ENCODE measurements around the gene NDUFA5.
"Not testable (repeated sequence)": the region's sequence is repeated elsewhere in the genome, so short reads cannot be mapped to it uniquely, and the experiment has no call there.

The NDUFA5 gene

DNA sequence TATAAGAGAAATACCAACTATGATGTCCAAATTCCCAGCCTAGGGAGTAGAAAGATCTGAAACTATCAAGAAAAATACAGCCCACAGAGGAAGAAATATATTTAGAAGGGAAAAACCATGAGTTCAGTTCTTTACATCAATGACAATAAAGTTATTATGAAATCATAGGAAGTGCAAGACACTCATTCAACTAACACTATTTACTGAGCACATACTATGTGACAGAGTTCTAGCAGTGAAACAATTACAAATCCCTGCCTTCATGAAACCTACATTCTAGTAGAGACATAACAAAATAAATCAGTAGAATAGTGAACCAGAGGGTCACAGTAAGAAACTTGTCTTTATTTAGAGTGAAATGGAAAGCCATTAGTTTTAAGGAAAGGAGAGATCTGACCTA, 2.1 kb downstream of the NDUFA5 start:
- no peak for DNase-seq

DNA sequence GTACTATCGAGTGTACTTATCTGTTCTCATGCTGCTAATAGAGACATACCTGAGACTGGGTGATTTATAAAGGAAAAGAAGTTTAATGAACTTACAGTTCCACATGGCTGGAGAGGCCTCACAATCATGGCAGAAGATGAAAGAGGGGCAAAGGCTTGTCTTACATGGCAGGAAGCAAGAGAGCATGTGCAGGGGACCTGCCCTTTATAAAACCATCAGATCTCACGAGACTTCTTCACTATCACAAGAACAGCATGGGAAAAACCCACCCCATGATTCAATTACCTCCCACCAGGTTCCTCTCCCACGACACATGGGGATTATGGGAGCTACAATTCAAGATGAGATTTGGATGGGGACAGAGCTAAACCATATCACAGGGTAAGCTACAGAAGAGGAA, 4.5 kb downstream of the NDUFA5 start:
- DNase-seq, result no peak

DNA sequence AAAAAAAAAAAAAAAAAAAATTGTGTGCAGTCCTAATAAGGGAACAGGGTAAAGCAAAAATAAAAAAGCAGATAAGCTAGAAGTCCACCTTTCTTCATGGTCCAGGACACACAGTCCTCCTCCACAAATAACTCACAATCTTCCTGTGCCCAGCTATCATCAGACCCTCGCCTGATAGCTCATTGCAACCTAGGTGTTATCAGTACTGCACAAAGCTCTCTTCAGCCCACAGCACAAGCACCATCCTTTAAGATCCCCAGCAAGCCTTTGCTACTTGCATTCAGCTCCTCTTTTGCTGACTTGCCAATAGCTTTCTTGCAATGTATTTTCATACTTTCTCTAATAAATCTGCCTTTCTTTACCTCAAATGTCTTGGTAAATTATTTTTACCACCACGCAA, 5.0 kb downstream of the NDUFA5 start:
- no peak for DNase-seq

DNA sequence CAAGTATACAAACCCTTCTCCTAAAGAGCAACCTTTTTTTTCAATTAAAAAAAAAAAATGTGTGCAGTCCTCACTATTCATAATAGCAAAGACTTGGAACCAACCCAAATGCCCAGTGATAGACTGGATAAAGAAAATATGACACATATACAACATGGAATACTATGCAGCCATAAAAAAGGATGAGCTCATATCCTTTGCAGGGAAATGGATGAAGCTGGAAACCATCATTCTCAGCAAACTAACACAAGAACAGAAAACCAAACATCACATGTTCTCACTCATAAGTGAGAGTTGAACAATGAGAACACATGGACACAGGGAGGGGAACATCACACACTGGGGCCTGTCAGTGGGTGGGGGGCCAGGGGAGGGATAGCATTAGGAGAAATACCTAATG, 5.5 kb downstream of the NDUFA5 start:
- DNase-seq, result not testable (repeated sequence)

DNA sequence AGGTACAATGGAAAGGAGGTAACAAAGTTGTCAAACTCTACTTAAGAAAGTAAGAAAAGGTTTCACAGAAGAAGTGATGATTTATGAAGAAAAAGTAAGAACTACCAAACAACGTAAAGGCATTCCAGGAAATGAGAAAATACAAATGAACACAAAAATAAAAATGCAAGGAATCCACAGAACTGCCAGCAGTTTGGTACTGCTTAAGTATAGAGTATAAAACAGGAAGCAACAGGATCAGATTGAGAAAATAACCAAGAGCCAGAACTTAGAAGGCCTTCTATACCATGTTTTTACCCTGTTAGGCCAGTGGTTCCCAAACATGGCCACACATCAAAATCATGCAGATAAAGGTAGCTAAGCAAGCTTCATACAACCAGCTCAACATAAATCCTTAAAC, 9.2 kb downstream of the NDUFA5 start:
- no peak for DNase-seq

GRCh38 chr7:123539871-123540270, 17.7 kb downstream of the NDUFA5 start:
- DNase-seq, result no peak

DNA sequence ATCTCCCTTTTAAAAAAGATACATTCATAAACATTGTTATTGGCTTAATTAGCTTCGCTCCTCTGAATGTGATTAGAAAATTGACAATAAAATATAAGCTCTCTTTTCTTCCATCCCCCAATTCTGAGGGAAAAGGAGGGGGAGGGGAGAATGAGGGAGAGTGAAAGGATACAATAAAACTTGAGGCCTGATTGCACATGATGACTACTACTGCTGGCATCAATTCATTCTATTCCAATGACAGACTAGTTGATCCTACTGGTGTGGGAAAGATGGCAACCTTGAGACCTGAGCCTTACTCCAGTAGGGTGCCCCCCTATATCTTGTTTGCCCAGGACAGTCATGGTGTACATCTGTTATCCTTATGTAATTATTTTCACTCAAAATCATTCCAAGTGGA, 18.7 kb downstream of the NDUFA5 start:
- DNase-seq, result no peak

GRCh38 chr7:123538189-123538714, 19.4 kb downstream of the NDUFA5 start:
- DNase-seq, result no peak

- DNase-seq, result no peak
These were observed 20.5 kb downstream of the NDUFA5 start for GRCh38 chr7:123537026-123537642.

- DNase-seq, result no peak
These were observed 22.1 kb downstream of the NDUFA5 start for GRCh38 chr7:123535517-123535916.

DNA sequence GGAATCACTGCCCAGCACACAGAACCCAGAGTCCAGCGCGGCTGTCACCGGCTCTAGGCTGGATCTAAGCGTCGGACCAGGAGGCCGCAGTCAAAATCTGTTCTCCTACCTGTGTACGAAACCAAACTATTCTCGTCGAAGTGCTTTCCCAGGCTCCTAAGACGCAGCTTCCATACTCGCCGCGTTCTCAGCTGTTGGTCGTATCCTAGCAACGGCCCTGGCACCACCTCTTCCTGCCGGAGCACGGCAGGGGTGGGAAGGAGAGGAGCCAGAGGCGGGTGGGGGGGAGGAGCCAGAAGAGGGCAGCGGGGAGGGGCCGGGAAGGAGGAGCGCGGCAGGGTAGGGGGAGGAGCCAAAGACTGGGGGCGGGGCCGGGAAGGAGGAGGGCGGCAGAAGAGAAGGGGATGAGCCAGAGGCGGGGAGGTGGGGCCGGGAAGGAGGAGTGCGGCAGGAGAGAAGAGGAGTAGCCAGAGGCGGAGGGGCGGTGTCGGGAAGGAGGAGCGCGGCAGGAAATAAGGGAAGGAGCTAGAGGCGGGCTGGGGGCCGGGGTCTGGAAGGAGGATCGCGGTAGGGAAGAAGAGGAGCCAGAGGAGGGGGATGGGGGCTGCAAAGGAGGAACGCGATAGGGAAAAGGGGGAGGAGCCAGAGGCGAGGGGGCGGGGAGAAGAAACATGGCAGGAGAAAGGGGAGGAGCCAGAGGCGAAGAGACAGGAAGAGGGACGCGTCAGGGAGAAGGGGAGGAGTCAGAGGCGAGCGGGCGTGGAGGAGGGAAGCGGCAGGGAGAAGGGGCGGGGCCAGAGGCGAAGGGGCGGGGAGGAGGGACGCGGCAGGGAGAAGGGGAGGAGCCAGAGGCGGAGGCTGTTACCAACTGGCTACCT, 23.0 kb downstream of the NDUFA5 start, which contains the start of gene IQUB:
TSS of gene IQUB (minus strand) at position 213 of the 878 bp plus-strand sequence. CDS start 22,255 bp downstream, outside the sequence.
- DNase-seq, result peak; percentile 70

GRCh38 chr7:123533929-123534382, 23.7 kb downstream of the NDUFA5 start:
- DNase-seq, result no peak

GRCh38 chr7:123533553-123533917, 24.1 kb downstream of the NDUFA5 start:
- no peak for DNase-seq

- DNase-seq, result not testable (repeated sequence)
These were observed 24.6 kb downstream of the NDUFA5 start for GRCh38 chr7:123532788-123533552.

DNA sequence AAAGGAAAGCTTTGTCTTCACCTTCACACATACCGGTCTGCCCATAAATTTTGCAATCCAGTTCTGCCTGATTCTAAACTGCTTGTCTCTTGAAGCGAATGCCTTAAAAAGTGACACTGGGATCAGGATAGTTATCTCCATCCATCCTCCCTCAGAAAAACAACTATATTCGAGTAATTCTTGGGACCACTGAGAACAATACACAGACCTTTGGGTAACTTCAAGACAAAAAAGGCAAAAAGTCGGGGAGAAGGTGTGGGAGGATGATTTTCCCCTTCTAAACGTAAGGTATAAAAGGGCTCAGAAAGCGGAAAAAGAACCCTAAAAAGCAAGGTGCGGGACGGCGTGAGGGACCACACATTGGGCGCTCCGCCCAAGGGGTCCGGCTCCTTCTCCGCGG, 25.3 kb downstream of the NDUFA5 start:
- DNase-seq, result not testable (repeated sequence)

GRCh38 chr7:123530035-123530591, 27.5 kb downstream of the NDUFA5 start:
- not testable (repeated sequence) for DNase-seq

DNA sequence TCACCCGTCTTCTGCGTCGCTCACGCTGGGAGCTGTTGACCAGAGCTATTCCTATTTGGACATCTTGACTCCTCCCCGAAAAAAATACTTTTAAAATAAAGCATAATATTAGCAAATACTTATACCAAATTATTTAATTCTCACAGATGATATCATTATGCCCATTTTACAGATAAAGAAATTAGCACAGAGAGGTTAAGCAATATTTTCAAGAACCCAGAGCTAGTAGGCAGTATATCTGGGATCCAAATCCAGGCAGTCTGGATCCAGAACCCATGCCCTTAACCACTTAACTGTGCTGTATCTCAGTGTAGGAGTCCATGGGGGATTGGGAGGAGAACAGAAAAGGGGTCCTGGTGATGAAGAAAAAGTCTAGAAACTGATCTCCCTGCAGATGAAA, 29.4 kb downstream of the NDUFA5 start:
- no peak for DNase-seq

- not testable (repeated sequence) for DNase-seq
These were observed 29.8 kb downstream of the NDUFA5 start for GRCh38 chr7:123527712-123528225.

- DNase-seq, result not testable (repeated sequence)
These were observed 31.1 kb downstream of the NDUFA5 start for GRCh38 chr7:123526533-123526932.

GRCh38 chr7:123522066-123522465, 35.6 kb downstream of the NDUFA5 start:
- no peak for DNase-seq

DNA sequence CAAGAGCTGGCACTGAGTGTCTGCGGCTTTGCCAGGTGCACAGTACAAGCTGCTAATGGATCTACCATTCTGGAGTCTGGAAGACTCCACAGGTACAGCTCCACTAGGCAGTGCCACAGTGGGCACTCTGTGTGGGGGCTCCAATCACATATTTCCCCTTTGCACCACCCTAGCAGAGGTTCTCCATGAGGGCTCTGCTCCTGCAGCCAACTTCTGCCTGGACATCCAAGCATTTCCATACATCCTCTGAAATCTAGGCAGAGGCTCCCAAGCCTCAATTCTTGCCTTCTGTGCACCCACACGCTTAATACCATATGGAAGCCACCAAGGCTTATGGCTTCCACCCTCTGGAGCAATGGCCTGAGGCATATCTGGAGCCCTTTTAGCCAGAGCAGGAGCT, 52.4 kb downstream of the NDUFA5 start:
- no peak for DNase-seq

GRCh38 chr7:123502201-123502600, 55.4 kb downstream of the NDUFA5 start:
- no peak for DNase-seq
